B cell (primary cell): ENCODE measurements around the gene OR4E2. TPM values are rescaled to one million over a fixed set of nuclear protein-coding genes. Genes with fewer than 3 reads are reported as not detected.

ENCODE experiments used
- ATAC-seq: fragments of 200-7000 bp; cut with Tn5 transposase; one replicate; pipeline ENCODE4 v1.10.0; 2021; ENCODE audit warnings: low read depth, mild to moderate bottlenecking, moderate number of reproducible peaks, moderate library complexity
- CTCF ChIA-PET: fragments of 350-600 bp; sonication (Branson Sonifier 250); formaldehyde crosslinking; loops from one replicate; lab custom pipeline; 2021; ENCODE audit warnings: antibody characterized with exemption, inconsistent platforms; lab: Charles Lee
- POLR2A ChIA-PET: fragments of 350-600 bp; sonication (Branson Sonifier 250); formaldehyde crosslinking; loops from one replicate; lab custom pipeline; 2021; ENCODE audit warnings: antibody characterized with exemption; lab: Charles Lee
- DNase-seq: peaks from one replicate; pipeline ENCODE4 v3.0.0; 2013
- H2AFZ ChIP-seq: 2 replicates; pipeline ENCODE4 v1.6.1; 2012; ENCODE audit warnings: mild to moderate bottlenecking, low read depth, low read length; ENCODE audit not compliant: insufficient read depth, poor library complexity, severe bottlenecking
- H3K27ac ChIP-seq, 2 donors: 1 replicate in 1 of 2; 2 replicates in 1 of 2; pipeline ENCODE4 v1.5.1; 2012 to 2013; ENCODE audit warnings: low read length in 2 of 2, mild to moderate bottlenecking in 2 of 2, moderate library complexity in 1 of 2
- H3K27me3 ChIP-seq, 4 experiments: fragments of 200-600 bp in 1 of 4; sonication (generic) in 1 of 4; replicated peaks in 1 of 4; 1 replicate in 2 of 4; 2 replicates in 2 of 4; pipeline versions ENCODE4 v1.6.1 to v1.7.0; 2013 to 2016; ENCODE audit warnings: low read length in 3 of 4, mild to moderate bottlenecking in 2 of 4, mixed read lengths in 1 of 4, moderate library complexity in 1 of 4; ENCODE audit not compliant: insufficient read depth in 4 of 4, control insufficient read depth in 3 of 4; ENCODE audit errors: control extremely low read depth in 1 of 4
- H3K36me3 ChIP-seq, 2 experiments: replicated peaks in 1 of 2; 1 replicate in 1 of 2; 2 replicates in 1 of 2; pipeline versions ENCODE4 v1.6.1 to v1.7.1; 2013; ENCODE audit warnings: low read length in 1 of 2; ENCODE audit not compliant: insufficient read depth in 2 of 2, control insufficient read depth in 1 of 2; ENCODE audit errors: control extremely low read depth in 1 of 2, extremely low read depth in 1 of 2
- H3K4me1 ChIP-seq, 2 donors: fragments of 200-600 bp in 1 of 2; sonication (generic) in 1 of 2; 1 replicate in 1 of 2; 2 replicates in 1 of 2; pipeline versions ENCODE4 v1.5.1 to v1.6.1; 2013 to 2017; ENCODE audit warnings: low read length in 2 of 2; ENCODE audit not compliant: control insufficient read depth in 2 of 2, insufficient read depth in 2 of 2
- H3K4me2 ChIP-seq: replicated peaks from 2 replicates; pipeline ENCODE3; 2012; ENCODE audit warnings: mild to moderate bottlenecking, low read depth, low read length; ENCODE audit not compliant: poor library complexity, severe bottlenecking
- H3K4me3 ChIP-seq, 5 experiments: fragments of 200-600 bp in 1 of 5; sonication (generic) in 1 of 5; 1 replicate in 3 of 5; 2 replicates in 2 of 5; pipeline versions ENCODE4 v1.5.1 to v1.7.0; 2011 to 2016; ENCODE audit warnings: low read length in 4 of 5, mild to moderate bottlenecking in 4 of 5, low read depth in 2 of 5, control low read depth in 1 of 5, moderate library complexity in 1 of 5; ENCODE audit not compliant: insufficient read depth in 1 of 5; ENCODE audit errors: control extremely low read depth in 1 of 5, extremely low read depth in 1 of 5
- H3K79me2 ChIP-seq: fragments of 200-600 bp; sonication (generic); one replicate; pipeline ENCODE4 v1.6.0; 2016; ENCODE audit warnings: low read length; ENCODE audit not compliant: control insufficient read depth, insufficient read depth
- H3K9ac ChIP-seq: fragments of 200-600 bp; sonication (generic); 2 replicates; pipeline ENCODE4 v1.6.1; 2017; ENCODE audit warnings: mild to moderate bottlenecking, low read length, moderate library complexity
- H3K9me3 ChIP-seq, 3 donors: one replicate each; pipeline versions ENCODE4 v1.6.1 to v1.7.1; 2013; ENCODE audit warnings: low read length in 2 of 3; ENCODE audit not compliant: control insufficient read depth in 2 of 3, insufficient read depth in 1 of 3; ENCODE audit errors: control extremely low read depth in 1 of 3
- H4K20me1 ChIP-seq: 2 replicates; pipeline ENCODE4 v1.6.0; 2012; ENCODE audit warnings: mild to moderate bottlenecking, low read length; ENCODE audit not compliant: insufficient read depth, control insufficient read depth, poor library complexity, severe bottlenecking
- H3K27ac Mint-ChIP-seq: one replicate; pipeline ENCODE4 v1.8.0; 2021; ENCODE audit warnings: mixed read lengths
- H3K27me3 Mint-ChIP-seq: one replicate; pipeline ENCODE4 v1.8.0; 2021; ENCODE audit warnings: mixed read lengths
- H3K4me1 Mint-ChIP-seq: one replicate; pipeline ENCODE4 v1.8.0; 2021; ENCODE audit warnings: mixed read lengths
- H3K4me3 Mint-ChIP-seq: one replicate; pipeline ENCODE4 v1.8.0; 2021; ENCODE audit warnings: mixed read lengths
- H3K9me3 Mint-ChIP-seq: one replicate; pipeline ENCODE4 v1.8.0; 2022; ENCODE audit warnings: mixed read lengths; ENCODE audit not compliant: insufficient read depth
- CTCF ChIP-seq: fragments of 200-600 bp; IDR thresholded peaks from one replicate; pipeline ENCODE4 v1.8.0; 2022; ENCODE audit warnings: antibody characterized with exemption, mild to moderate bottlenecking
- EZH2 ChIP-seq: IDR thresholded peaks from 2 replicates; pipeline ENCODE4 v1.6.1; 2012; ENCODE audit warnings: borderline replicate concordance, low read depth, mild to moderate bottlenecking, moderate library complexity, low read length; ENCODE audit not compliant: insufficient read depth, poor library complexity, severe bottlenecking
- WGBS: methylation state at CpG from one replicate; pipeline ENCODE4 v1.1.5; 2013; ENCODE audit warnings: missing lambda C conversion rate; ENCODE audit not compliant: insufficient coverage; 5-methylcytosine and 5-hydroxymethylcytosine counted together
- intact Hi-C: fragments of 100-400 bp; cut with micrococcal nuclease; formaldehyde crosslinking; loops from one replicate; pipeline ENCODE4 v1.10.0; 2022
- polyA plus RNA-seq: library from polyadenylated mRNA; depleted of rRNA; stranded (reverse); fragments of >200 nt; gene quantifications from 2 replicates; pipeline ENCODE4 v1.2.3, GENCODE V29; 2012
- total RNA-seq, 2 donors: library from RNA; stranded (reverse); fragments of 120-200 nt in 1 of 2; gene quantifications; 1 replicate in 1 of 2; 2 replicates in 1 of 2; pipeline versions ENCODE4 v1.2.3 to v1.2.4, GENCODE V29; 2013 to 2022

The OR4E2 gene
- total and polyA plus RNA-seq, 2 donors (not counting 1 experiment from before 2014, with no cell fraction given): not detected

GRCh38 chr14:21654215-21654614, 580 bp downstream of the OR4E2 start:
- no peaks in the 10 kb centered on the region for H4K20me1 ChIP-seq
- no peak overlapping the region for H2AFZ ChIP-seq
- H3K9ac ChIP-seq: no peak overlapping the region
- DNase-seq (no peak), ATAC-seq (no peak)
- no peak overlapping the region for H3K4me2 ChIP-seq
- no peaks in the 10 kb centered on the region for H3K36me3 ChIP-seq
- no peak overlapping the region for H3K27ac ChIP-seq
- H3K4me3 ChIP-seq: no peak overlapping the region
- Mint-ChIP-seq H3K27ac (no peak overlapping the region), H3K4me1 (no peaks in the 10 kb centered on the region), H3K4me3 (no peak overlapping the region), H3K9me3 (peaks cover 2% of the 10 kb centered on the region), H3K27me3 (peaks cover 9% of the 10 kb centered on the region)
- no peak for TF ChIP-seq EZH2
- peaks cover 0 to 5% (median 2%) of the 10 kb centered on the region in 4 experiments for H3K27me3 ChIP-seq
- no peaks in the 10 kb centered on the region for H3K79me2 ChIP-seq
- ChIA-PET CTCF (no interaction called here), POLR2A (no interaction called here)
- no peaks in the 10 kb centered on the region for H3K4me1 ChIP-seq
- 91% methylated on average over 4 of the region's 5 CpGs for WGBS
- H3K9me3 ChIP-seq: no peaks in the 10 kb centered on the region
- intact Hi-C loops: no loop called here

- peaks cover 2% of the 10 kb centered on the region for H3K9me3 Mint-ChIP-seq
- ATAC-seq (no peak), DNase-seq (no peak)
- Histone ChIP-seq H3K27ac (no peak overlapping the region), H3K9me3 (no peaks in the 10 kb centered on the region), H3K4me3 (no peak overlapping the region), H3K36me3 (no peaks in the 10 kb centered on the region), H3K4me2 (no peak overlapping the region), H3K79me2 (no peaks in the 10 kb centered on the region), H3K9ac (no peak overlapping the region), H2AFZ (no peak overlapping the region), H3K27me3 (peaks cover 0 to 7% (median 2%) of the 10 kb centered on the region in 4 experiments), H4K20me1 (no peaks in the 10 kb centered on the region), H3K4me1 (no peaks in the 10 kb centered on the region)
- no peak for TF ChIP-seq CTCF
- TF ChIP-seq EZH2: no peak
- no peak overlapping the region for H3K27ac Mint-ChIP-seq
- no peaks in the 10 kb centered on the region for H3K4me1 Mint-ChIP-seq
- no peak overlapping the region for H3K4me3 Mint-ChIP-seq
- whole genome bisulfite sequencing: 100% methylated on average over 1 of the region's 1 CpG
- CTCF ChIA-PET: no interaction called here
- peaks cover 10% of the 10 kb centered on the region for H3K27me3 Mint-ChIP-seq
- intact Hi-C loops: no loop called here
- POLR2A ChIA-PET: no interaction called here
Observed at GRCh38 chr14:21656980-21657379, 3.3 kb downstream of the OR4E2 start.
